SU-DHL-6 (cell line): Measurements from ENCODE around the gene COL4A1.

ENCODE experiments used
- EZH2phosphoT487 ChIP-seq: fragments of 200-600 bp; sonication (generic), shearing (Covaris generic); conservative IDR thresholded peaks from 2 replicates; pipeline ENCODE4 v1.6.1; 2018; ENCODE audit warnings: mild to moderate bottlenecking, antibody characterized with exemption, low read length, moderate library complexity, mixed read lengths
- TF ChIP-seq, protein P1 (sequence below): fragments of 200-600 bp; sonication (generic); IDR thresholded peaks from one replicate; pipeline ENCODE4 v1.5.1; 2017; ENCODE audit warnings: antibody characterized with exemption, mild to moderate bottlenecking, low read length, moderate library complexity; ENCODE audit not compliant: insufficient read depth, poor library complexity, severe bottlenecking

DNA sequence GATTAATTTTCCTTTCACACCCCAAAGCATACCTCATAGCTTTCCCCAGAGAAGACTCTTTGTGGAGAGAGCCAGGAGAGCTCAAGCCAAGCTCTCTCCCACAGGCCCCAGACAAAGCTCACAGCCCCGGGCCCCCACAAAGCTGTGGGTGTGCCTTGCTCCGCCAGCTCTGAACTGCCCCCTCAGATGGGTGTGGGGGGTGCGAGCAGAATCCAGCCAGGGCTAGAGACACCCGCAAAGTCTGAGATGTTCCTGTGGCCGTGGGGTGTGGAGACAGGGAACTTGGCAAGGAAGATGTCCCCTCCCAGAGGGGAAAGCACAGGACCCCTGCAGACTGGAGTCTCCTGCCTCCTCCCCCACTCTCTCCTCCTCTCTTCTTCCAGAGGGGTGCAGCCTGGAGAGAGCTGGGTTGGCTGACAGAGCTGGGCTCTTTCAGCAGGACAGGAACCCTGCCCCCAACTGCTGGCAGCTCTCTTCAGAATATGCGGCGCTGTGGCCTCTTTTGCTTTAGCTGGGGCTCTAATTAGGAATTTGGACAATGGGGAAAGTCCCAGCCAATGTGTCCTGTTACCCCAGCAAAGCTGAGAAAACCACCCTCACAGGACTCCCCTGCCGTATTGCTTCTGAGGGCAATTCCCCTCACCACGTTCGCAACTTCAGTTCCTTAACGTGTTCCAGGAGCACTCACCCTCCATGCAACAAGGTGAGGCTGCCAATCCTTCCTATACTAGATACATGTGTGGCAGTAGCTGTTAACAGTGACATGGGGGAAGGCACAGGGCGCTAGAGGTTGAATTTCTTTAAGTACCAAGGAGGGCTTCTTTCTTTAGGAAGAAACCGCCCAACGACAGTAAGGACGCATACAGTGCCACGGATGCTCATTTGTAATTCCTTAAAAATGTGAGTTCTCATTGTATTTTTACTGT is 170.0 kb downstream of the COL4A1 start:
- TF ChIP-seq, protein P1, sequence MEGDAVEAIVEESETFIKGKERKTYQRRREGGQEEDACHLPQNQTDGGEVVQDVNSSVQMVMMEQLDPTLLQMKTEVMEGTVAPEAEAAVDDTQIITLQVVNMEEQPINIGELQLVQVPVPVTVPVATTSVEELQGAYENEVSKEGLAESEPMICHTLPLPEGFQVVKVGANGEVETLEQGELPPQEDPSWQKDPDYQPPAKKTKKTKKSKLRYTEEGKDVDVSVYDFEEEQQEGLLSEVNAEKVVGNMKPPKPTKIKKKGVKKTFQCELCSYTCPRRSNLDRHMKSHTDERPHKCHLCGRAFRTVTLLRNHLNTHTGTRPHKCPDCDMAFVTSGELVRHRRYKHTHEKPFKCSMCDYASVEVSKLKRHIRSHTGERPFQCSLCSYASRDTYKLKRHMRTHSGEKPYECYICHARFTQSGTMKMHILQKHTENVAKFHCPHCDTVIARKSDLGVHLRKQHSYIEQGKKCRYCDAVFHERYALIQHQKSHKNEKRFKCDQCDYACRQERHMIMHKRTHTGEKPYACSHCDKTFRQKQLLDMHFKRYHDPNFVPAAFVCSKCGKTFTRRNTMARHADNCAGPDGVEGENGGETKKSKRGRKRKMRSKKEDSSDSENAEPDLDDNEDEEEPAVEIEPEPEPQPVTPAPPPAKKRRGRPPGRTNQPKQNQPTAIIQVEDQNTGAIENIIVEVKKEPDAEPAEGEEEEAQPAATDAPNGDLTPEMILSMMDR: no peak
- TF ChIP-seq EZH2phosphoT487: no peak
